HG02970 (cell line): ENCODE results near the gene PSMA5.
"Not testable (repeated sequence)": the region's sequence is repeated elsewhere in the genome, so short reads cannot be mapped to it uniquely, and the experiment has no call there.

Experiments used
- ATAC-seq: cut with Tn5 transposase; IDR thresholded peaks from one replicate; pipeline ENCODE4 v1.9.1; 2021; ENCODE audit warnings: mild to moderate bottlenecking, moderate library complexity, moderate number of reproducible peaks; ENCODE audit not compliant: unreplicated experiment, low FRiP score

Gene PSMA5

GRCh38 chr1:109434484-109434883 lies 8.2 kb upstream of the PSMA5 start:
- ATAC-seq: no peak

GRCh38 chr1:109433322-109433721 lies 7.1 kb upstream of the PSMA5 start:
- ATAC-seq: no peak

GRCh38 chr1:109432336-109432735 lies 6.1 kb upstream of the PSMA5 start:
- no peak for ATAC-seq

- ATAC-seq: no peak
Measured at GRCh38 chr1:109427171-109427467, 871 bp upstream of the PSMA5 start.

GRCh38 chr1:109425391-109426280 lies 612 bp downstream of the PSMA5 start:
- ATAC-seq: peak; percentile 21

- no peak for ATAC-seq
Measured at GRCh38 chr1:109423498-109423897, 2.8 kb downstream of the PSMA5 start.

GRCh38 chr1:109412551-109412950 lies 13.7 kb downstream of the PSMA5 start:
- ATAC-seq: no peak

- ATAC-seq: no peak
Measured at GRCh38 chr1:109404838-109405237, 21.4 kb downstream of the PSMA5 start.

- no peak for ATAC-seq
Measured at GRCh38 chr1:109402025-109402424, 24.2 kb downstream of the PSMA5 start.

GRCh38 chr1:109400035-109400655 lies 26.1 kb downstream of the PSMA5 start:
- ATAC-seq: no peak

GRCh38 chr1:109399326-109399957 lies 26.8 kb downstream of the PSMA5 start:
- no peak for ATAC-seq

- ATAC-seq: no peak
Measured at GRCh38 chr1:109398343-109399225, 27.7 kb downstream of the PSMA5 start.

GRCh38 chr1:109397581-109398342 lies 28.5 kb downstream of the PSMA5 start, which contains the start of gene SORT1:
Gene SORT1, minus strand, starts transcription at chr1:109397918. Its CDS starts 26 bp downstream, at chr1:109397892.
- ATAC-seq: peak; percentile 54

- ATAC-seq: peak; percentile 12
Measured at GRCh38 chr1:109396871-109397580, 29.2 kb downstream of the PSMA5 start.

GRCh38 chr1:109396513-109396839 lies 29.8 kb downstream of the PSMA5 start:
- no peak for ATAC-seq

- ATAC-seq: no peak
Measured at GRCh38 chr1:109395602-109396512, 30.4 kb downstream of the PSMA5 start.

GRCh38 chr1:109395282-109395599 lies 31.0 kb downstream of the PSMA5 start:
- not testable (repeated sequence) for ATAC-seq

GRCh38 chr1:109394591-109395281 lies 31.5 kb downstream of the PSMA5 start:
- no peak for ATAC-seq
